HepG2 (cell line): ENCODE data around the gene CAPN10. TPM values are rescaled to one million over a fixed set of nuclear protein-coding genes. Genes with fewer than 3 reads are reported as not detected.

Experiments used
- DZIP1 ChIP-seq: sonication (generic); formaldehyde crosslinking; IDR thresholded peaks from 2 replicates; pipeline ENCODE4 v1.5.0; 2020; ENCODE audit warnings: mild to moderate bottlenecking, missing genetic modification reagents
- HNRNPH1 ChIP-seq: fragments of 200-400 bp; formaldehyde crosslinking; optimal IDR thresholded peaks from 2 replicates; pipeline ENCODE3; 2017; ENCODE audit warnings: mild to moderate bottlenecking, low read depth, low read length
- HOXA3 ChIP-seq: sonication (generic); formaldehyde crosslinking; IDR thresholded peaks from 2 replicates; pipeline ENCODE4 v1.5.0; 2020; ENCODE audit warnings: missing genetic modification reagents
- KLF16 ChIP-seq, 2 experiments: sonication (generic) in 1 of 2; formaldehyde crosslinking in 1 of 2; IDR thresholded peaks; 2 replicates each; pipeline versions ENCODE4 v1.6.1 to v1.8.0; 2016 to 2023; ENCODE audit warnings: missing genetic modification reagents in 2 of 2, missing compliant biosample characterization in 1 of 2
- SAFB2 ChIP-seq: sonication (generic); formaldehyde crosslinking; IDR thresholded peaks from 2 replicates; pipeline ENCODE4 v1.5.1; 2020; ENCODE audit warnings: missing genetic modification reagents, low read depth, mild to moderate bottlenecking, borderline replicate concordance
- SAP130 ChIP-seq: IDR thresholded peaks from 2 replicates; pipeline ENCODE4 v1.6.1; 2016; ENCODE audit warnings: low read depth
- ZNF576 ChIP-seq: sonication (generic); formaldehyde crosslinking; IDR thresholded peaks from 2 replicates; pipeline ENCODE4 v1.4.0; 2020; ENCODE audit warnings: mild to moderate bottlenecking, missing genetic modification reagents
- ZNF605 ChIP-seq: sonication (generic); formaldehyde crosslinking; IDR thresholded peaks from 2 replicates; pipeline ENCODE4 v1.8.0; 2022; ENCODE audit warnings: mild to moderate bottlenecking, missing genetic modification reagents
- ZNF652 ChIP-seq: IDR thresholded peaks from 2 replicates; pipeline ENCODE4 v1.6.1; 2016; ENCODE audit warnings: low read depth, borderline replicate concordance
- polyA plus RNA-seq, 8 experiments: library from polyadenylated mRNA; depleted of rRNA in 3 of 8; stranded (reverse) in 7 of 8; unstranded in 1 of 8; fragments of >200 nt; fragmentation: Illumina TruSeq in 4 of 8; extraction: Trizol in 4 of 8; gene quantifications; 2 replicates each; pipeline versions ENCODE4 v1.2.1 to v1.2.3, GENCODE V29; 2011 to 2016; ENCODE audit warnings: low read depth in 4 of 8, missing spikeins in 1 of 8, mixed read lengths in 1 of 8; ENCODE audit not compliant: insufficient read depth in 1 of 8
- total RNA-seq, 5 experiments: library from RNA; depleted of rRNA; stranded (reverse); fragments of >200 nt; fragmentation: Illumina TruSeq; extraction: Trizol; gene quantifications; 2 replicates each; pipeline ENCODE4 v1.2.3, GENCODE V29; 2016; ENCODE audit warnings: low read depth in 1 of 5
- TF ChIP-seq, protein P1 (sequence below): sonication (generic); formaldehyde crosslinking; IDR thresholded peaks from 2 replicates; pipeline ENCODE4 v1.4.0; 2020; ENCODE audit warnings: mild to moderate bottlenecking, missing genetic modification reagents
- TF ChIP-seq, protein P2 (sequence below): IDR thresholded peaks from 2 replicates; pipeline ENCODE4 v1.4.0; 2020; ENCODE audit warnings: mild to moderate bottlenecking, missing genetic modification reagents

CAPN10 gene
- total and polyA plus RNA-seq, 2 of the 13 experiments (the other 11 are each of a cell fraction or from before 2014, with no cell fraction given) = 27.6 to 32.4 TPM

GRCh38 chr2:240579771-240580614 lies 6.5 kb upstream of the CAPN10 start (continued):
- TF ChIP-seq, protein P1, sequence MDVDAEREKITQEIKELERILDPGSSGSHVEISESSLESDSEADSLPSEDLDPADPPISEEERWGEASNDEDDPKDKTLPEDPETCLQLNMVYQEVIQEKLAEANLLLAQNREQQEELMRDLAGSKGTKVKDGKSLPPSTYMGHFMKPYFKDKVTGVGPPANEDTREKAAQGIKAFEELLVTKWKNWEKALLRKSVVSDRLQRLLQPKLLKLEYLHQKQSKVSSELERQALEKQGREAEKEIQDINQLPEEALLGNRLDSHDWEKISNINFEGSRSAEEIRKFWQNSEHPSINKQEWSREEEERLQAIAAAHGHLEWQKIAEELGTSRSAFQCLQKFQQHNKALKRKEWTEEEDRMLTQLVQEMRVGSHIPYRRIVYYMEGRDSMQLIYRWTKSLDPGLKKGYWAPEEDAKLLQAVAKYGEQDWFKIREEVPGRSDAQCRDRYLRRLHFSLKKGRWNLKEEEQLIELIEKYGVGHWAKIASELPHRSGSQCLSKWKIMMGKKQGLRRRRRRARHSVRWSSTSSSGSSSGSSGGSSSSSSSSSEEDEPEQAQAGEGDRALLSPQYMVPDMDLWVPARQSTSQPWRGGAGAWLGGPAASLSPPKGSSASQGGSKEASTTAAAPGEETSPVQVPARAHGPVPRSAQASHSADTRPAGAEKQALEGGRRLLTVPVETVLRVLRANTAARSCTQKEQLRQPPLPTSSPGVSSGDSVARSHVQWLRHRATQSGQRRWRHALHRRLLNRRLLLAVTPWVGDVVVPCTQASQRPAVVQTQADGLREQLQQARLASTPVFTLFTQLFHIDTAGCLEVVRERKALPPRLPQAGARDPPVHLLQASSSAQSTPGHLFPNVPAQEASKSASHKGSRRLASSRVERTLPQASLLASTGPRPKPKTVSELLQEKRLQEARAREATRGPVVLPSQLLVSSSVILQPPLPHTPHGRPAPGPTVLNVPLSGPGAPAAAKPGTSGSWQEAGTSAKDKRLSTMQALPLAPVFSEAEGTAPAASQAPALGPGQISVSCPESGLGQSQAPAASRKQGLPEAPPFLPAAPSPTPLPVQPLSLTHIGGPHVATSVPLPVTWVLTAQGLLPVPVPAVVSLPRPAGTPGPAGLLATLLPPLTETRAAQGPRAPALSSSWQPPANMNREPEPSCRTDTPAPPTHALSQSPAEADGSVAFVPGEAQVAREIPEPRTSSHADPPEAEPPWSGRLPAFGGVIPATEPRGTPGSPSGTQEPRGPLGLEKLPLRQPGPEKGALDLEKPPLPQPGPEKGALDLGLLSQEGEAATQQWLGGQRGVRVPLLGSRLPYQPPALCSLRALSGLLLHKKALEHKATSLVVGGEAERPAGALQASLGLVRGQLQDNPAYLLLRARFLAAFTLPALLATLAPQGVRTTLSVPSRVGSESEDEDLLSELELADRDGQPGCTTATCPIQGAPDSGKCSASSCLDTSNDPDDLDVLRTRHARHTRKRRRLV (CRISPR knock-in tag) = 0 out of 2 replicates have a peak, but pooled peaks have one; percentile 59
- TF ChIP-seq SAFB2 = peak; percentile 61; the same call in 1 of the 2 replicates
- peak in 1 of 2 experiments; percentile 79; a peak in 2 of 4 replicates for TF ChIP-seq KLF16 (CRISPR knock-in tag; IDR thresholded peaks at IDR 0.05)
- no peak for TF ChIP-seq ZNF576 (CRISPR knock-in tag)
- peak; percentile 86 for TF ChIP-seq ZNF605 (CRISPR knock-in tag)
- no peak for TF ChIP-seq DZIP1 (CRISPR knock-in tag)
- TF ChIP-seq ZNF652 (CRISPR knock-in tag) = no peak
- no peak for TF ChIP-seq HNRNPH1
- TF ChIP-seq HOXA3 (CRISPR knock-in tag) = peak; percentile 58
- peak; percentile 95 for TF ChIP-seq SAP130
- TF ChIP-seq, protein P2, sequence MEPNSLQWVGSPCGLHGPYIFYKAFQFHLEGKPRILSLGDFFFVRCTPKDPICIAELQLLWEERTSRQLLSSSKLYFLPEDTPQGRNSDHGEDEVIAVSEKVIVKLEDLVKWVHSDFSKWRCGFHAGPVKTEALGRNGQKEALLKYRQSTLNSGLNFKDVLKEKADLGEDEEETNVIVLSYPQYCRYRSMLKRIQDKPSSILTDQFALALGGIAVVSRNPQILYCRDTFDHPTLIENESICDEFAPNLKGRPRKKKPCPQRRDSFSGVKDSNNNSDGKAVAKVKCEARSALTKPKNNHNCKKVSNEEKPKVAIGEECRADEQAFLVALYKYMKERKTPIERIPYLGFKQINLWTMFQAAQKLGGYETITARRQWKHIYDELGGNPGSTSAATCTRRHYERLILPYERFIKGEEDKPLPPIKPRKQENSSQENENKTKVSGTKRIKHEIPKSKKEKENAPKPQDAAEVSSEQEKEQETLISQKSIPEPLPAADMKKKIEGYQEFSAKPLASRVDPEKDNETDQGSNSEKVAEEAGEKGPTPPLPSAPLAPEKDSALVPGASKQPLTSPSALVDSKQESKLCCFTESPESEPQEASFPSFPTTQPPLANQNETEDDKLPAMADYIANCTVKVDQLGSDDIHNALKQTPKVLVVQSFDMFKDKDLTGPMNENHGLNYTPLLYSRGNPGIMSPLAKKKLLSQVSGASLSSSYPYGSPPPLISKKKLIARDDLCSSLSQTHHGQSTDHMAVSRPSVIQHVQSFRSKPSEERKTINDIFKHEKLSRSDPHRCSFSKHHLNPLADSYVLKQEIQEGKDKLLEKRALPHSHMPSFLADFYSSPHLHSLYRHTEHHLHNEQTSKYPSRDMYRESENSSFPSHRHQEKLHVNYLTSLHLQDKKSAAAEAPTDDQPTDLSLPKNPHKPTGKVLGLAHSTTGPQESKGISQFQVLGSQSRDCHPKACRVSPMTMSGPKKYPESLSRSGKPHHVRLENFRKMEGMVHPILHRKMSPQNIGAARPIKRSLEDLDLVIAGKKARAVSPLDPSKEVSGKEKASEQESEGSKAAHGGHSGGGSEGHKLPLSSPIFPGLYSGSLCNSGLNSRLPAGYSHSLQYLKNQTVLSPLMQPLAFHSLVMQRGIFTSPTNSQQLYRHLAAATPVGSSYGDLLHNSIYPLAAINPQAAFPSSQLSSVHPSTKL = peak; percentile 61
